ENCODE results near the gene MZF1.

MZF1 gene

GRCh38 chr19:58555920-58556621 lies 17.1 kb downstream of the MZF1 start:
- Mint-ChIP-seq H3K4me1 (peaks cover 72% of the 10 kb centered on the region), H3K4me3 (peak overlapping the region; percentile 96), H3K27me3 (no peaks in the 10 kb centered on the region), H3K27ac (ENCODE audit: low read depth) (peak overlapping the region; percentile 78), H3K36me3 (ENCODE audit: insufficient read depth) (peaks cover 43% of the 10 kb centered on the region), H3K9me3 (no peaks in the 10 kb centered on the region)
- no peak for ATAC-seq (replicated peaks; ENCODE audit: extremely low read depth, poor library complexity, severe bottlenecking)
- DNase-seq (ENCODE audit: low spot score in 2 of 2) = no peak

GRCh38 chr19:58555369-58555885 lies 17.7 kb downstream of the MZF1 start:
- peaks cover 47% of the 10 kb centered on the region for H3K36me3 Mint-ChIP-seq (ENCODE audit: insufficient read depth)

GRCh38 chr19:58554494-58555368 lies 18.4 kb downstream of the MZF1 start, which contains the start of gene CHMP2A:
Gene CHMP2A (minus strand): TSS chr19:58555105. CDS start chr19:58554212, 893 bp downstream.
- peaks cover 52% of the 10 kb centered on the region for H3K36me3 Mint-ChIP-seq (ENCODE audit: insufficient read depth)
- H3K27me3 Mint-ChIP-seq = no peaks in the 10 kb centered on the region
- DNase-seq (ENCODE audit: low spot score in 2 of 2) = peak; percentile 96 to 97
- peaks cover 64% of the 10 kb centered on the region for H3K4me1 Mint-ChIP-seq
- H3K27ac Mint-ChIP-seq (ENCODE audit: low read depth) = peak within 1 kb of the TSS; percentile 99
- peak within 1 kb of the TSS; percentile 96 for H3K4me3 Mint-ChIP-seq
- peak; percentile 34 for ATAC-seq (replicated peaks; ENCODE audit: extremely low read depth, poor library complexity, severe bottlenecking)
- no peaks in the 10 kb centered on the region for H3K9me3 Mint-ChIP-seq

More at GRCh38 chr19:58555369-58555885, 17.7 kb downstream of the MZF1 start:
- Mint-ChIP-seq H3K4me3 (peak overlapping the region; percentile 90), H3K27me3 (no peaks in the 10 kb centered on the region), H3K4me1 (peaks cover 70% of the 10 kb centered on the region), H3K9me3 (no peaks in the 10 kb centered on the region), H3K27ac (ENCODE audit: low read depth) (peak overlapping the region; percentile 99)
- ATAC-seq (replicated peaks; ENCODE audit: extremely low read depth, poor library complexity, severe bottlenecking) = peak; percentile 5
- no peak for DNase-seq (ENCODE audit: low spot score in 2 of 2)

DNA sequence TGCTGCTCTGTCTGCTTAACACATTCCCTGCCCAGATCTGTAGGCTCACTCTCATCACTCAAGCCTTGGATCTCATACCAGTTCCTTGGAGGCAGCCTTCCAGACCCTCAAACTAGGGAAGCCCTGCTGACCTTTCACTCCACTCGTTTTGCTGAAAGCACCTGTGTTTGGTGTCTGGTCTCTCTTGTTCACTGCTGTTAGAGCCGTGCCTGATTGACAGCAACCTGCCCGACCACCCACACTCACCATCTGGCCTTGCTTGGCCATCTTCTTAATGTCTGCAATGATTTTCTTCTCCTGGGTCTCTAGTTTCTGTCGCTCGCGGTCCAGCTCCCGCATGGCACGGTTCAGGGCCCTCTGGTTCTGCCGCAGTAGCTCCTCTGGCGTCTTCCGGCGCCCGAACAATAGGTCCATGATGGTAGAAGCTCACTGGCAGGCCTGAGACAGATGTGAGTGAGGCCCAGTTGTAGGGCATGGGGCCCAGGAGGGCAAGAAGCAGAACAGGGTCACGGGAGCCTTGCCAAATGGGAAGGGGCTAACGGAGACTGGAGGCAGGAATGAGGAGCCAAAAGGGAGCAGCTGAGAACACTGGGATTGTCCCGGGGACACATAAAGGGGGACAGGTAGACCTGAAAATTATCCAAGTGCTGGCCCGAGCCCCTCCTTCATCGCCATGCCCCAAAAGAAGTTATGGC lies 19.2 kb downstream of the MZF1 start:
- peak overlapping the region; percentile 99 for H3K27ac Mint-ChIP-seq (ENCODE audit: low read depth)
- H3K4me3 Mint-ChIP-seq = peak overlapping the region; percentile 90
- H3K27me3 Mint-ChIP-seq = no peaks in the 10 kb centered on the region
- H3K36me3 Mint-ChIP-seq (ENCODE audit: insufficient read depth) = peaks cover 52% of the 10 kb centered on the region
- ATAC-seq (replicated peaks; ENCODE audit: extremely low read depth, poor library complexity, severe bottlenecking) = no peak
- DNase-seq (ENCODE audit: low spot score in 2 of 2) = no peak
- no peaks in the 10 kb centered on the region for H3K9me3 Mint-ChIP-seq
- H3K4me1 Mint-ChIP-seq = peaks cover 56% of the 10 kb centered on the region

DNA sequence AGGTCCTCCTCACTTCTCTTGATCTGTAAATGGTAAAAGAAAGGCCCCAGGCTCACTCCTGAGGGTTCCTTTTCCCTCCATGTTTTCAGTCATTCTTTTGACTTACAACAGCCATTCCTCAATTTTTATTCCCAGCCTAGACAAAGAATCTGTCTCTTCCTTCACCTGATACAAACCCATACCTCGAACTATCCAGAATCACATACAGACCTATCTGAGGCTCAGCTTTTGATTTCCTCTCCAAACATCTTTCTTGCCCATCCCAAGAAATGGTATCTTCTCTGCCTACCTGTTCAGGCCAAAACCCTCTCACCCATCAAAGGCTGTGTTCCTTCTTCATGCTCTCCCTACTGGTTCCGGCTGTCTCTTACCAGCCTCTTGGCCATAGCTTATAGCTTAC lies 20.5 kb downstream of the MZF1 start:
- H3K27me3 Mint-ChIP-seq = no peaks in the 10 kb centered on the region
- peaks cover 45% of the 10 kb centered on the region for H3K4me1 Mint-ChIP-seq
- H3K4me3 Mint-ChIP-seq = peak overlapping the region; percentile 90
- ATAC-seq (replicated peaks; ENCODE audit: extremely low read depth, poor library complexity, severe bottlenecking) (no peak), DNase-seq (ENCODE audit: low spot score in 2 of 2) (no peak)
- no peaks in the 10 kb centered on the region for H3K9me3 Mint-ChIP-seq
- H3K36me3 Mint-ChIP-seq (ENCODE audit: insufficient read depth) = peaks cover 51% of the 10 kb centered on the region
- no peak overlapping the region for H3K27ac Mint-ChIP-seq (ENCODE audit: low read depth)

GRCh38 chr19:58551577-58552471 lies 21.3 kb downstream of the MZF1 start:
- Mint-ChIP-seq H3K4me1 (peaks cover 38% of the 10 kb centered on the region), H3K27me3 (no peaks in the 10 kb centered on the region), H3K9me3 (no peaks in the 10 kb centered on the region), H3K36me3 (ENCODE audit: insufficient read depth) (peaks cover 56% of the 10 kb centered on the region), H3K4me3 (no peak overlapping the region), H3K27ac (ENCODE audit: low read depth) (no peak overlapping the region)
- ATAC-seq (replicated peaks; ENCODE audit: extremely low read depth, poor library complexity, severe bottlenecking) (no peak), DNase-seq (ENCODE audit: low spot score in 2 of 2) (no peak)

- H3K4me1 Mint-ChIP-seq = peaks cover 38% of the 10 kb centered on the region
- ATAC-seq (replicated peaks; ENCODE audit: extremely low read depth, poor library complexity, severe bottlenecking) (no peak), DNase-seq (ENCODE audit: low spot score in 2 of 2) (no peak)
- H3K9me3 Mint-ChIP-seq = no peaks in the 10 kb centered on the region
- H3K27me3 Mint-ChIP-seq = no peaks in the 10 kb centered on the region
- peak overlapping the region; percentile 8 for H3K27ac Mint-ChIP-seq (ENCODE audit: low read depth)
- H3K4me3 Mint-ChIP-seq = no peak overlapping the region
- H3K36me3 Mint-ChIP-seq (ENCODE audit: insufficient read depth) = peaks cover 56% of the 10 kb centered on the region
Observed at GRCh38 chr19:58551123-58551497, 22.0 kb downstream of the MZF1 start.

DNA sequence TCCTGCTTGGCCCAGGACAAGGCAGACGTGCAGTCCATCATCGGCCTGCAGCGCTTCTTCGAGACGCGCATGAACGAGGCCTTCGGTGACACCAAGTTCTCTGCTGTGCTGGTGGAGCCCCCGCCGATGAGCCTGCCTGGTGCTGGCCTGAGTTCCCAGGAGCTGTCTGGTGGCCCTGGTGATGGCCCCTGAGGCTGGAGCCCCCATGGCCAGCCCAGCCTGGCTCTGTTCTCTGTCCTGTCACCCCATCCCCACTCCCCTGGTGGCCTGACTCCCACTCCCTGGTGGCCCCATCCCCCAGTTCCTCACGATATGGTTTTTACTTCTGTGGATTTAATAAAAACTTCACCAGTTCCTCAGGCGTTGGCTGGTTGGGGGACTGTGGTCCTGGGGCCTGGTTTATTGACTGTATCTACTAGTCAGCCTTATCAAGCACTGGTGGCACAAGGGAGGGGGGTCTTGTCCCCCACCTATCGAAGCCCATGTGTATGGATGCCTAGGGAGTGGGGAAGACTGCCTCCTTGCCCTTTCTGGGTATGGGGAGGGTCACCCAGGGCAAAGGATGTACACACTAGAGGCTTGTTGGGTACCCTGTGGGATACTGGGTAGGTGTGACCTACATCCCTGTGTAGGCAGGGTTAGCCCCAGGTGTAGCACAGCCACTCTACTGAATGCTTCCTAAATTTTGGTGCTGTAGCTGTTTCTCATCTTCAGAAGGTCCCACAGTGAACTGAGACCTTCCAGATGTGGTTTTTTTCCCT lies 22.6 kb downstream of the MZF1 start:
- Mint-ChIP-seq H3K4me3 (no peak overlapping the region), H3K4me1 (peaks cover 42% of the 10 kb centered on the region), H3K9me3 (no peaks in the 10 kb centered on the region), H3K36me3 (ENCODE audit: insufficient read depth) (peaks cover 59% of the 10 kb centered on the region), H3K27me3 (no peaks in the 10 kb centered on the region), H3K27ac (ENCODE audit: low read depth) (peak overlapping the region; percentile 8)
- ATAC-seq (replicated peaks; ENCODE audit: extremely low read depth, poor library complexity, severe bottlenecking) (no peak), DNase-seq (ENCODE audit: low spot score in 2 of 2) (no peak)

- Mint-ChIP-seq H3K27ac (ENCODE audit: low read depth) (peak overlapping the region; percentile 53), H3K4me3 (no peak overlapping the region), H3K9me3 (no peaks in the 10 kb centered on the region), H3K27me3 (no peaks in the 10 kb centered on the region), H3K36me3 (ENCODE audit: insufficient read depth) (peaks cover 60% of the 10 kb centered on the region), H3K4me1 (peaks cover 43% of the 10 kb centered on the region)
- DNase-seq (ENCODE audit: low spot score in 2 of 2) = no peak
- no peak for ATAC-seq (replicated peaks; ENCODE audit: extremely low read depth, poor library complexity, severe bottlenecking)
Observed at GRCh38 chr19:58549664-58550361, 23.3 kb downstream of the MZF1 start.

GRCh38 chr19:58548859-58549663 lies 24.1 kb downstream of the MZF1 start:
- ATAC-seq (replicated peaks; ENCODE audit: extremely low read depth, poor library complexity, severe bottlenecking) (no peak), DNase-seq (ENCODE audit: low spot score in 2 of 2) (no peak)
- no peaks in the 10 kb centered on the region for H3K27me3 Mint-ChIP-seq
- H3K27ac Mint-ChIP-seq (ENCODE audit: low read depth) = peak overlapping the region; percentile 53
- peaks cover 39% of the 10 kb centered on the region for H3K4me1 Mint-ChIP-seq
- H3K9me3 Mint-ChIP-seq = no peaks in the 10 kb centered on the region
- no peak overlapping the region for H3K4me3 Mint-ChIP-seq
- peaks cover 59% of the 10 kb centered on the region for H3K36me3 Mint-ChIP-seq (ENCODE audit: insufficient read depth)
